ENCODE results near the gene C7. TPM values are rescaled to one million over a fixed set of nuclear protein-coding genes. Genes with fewer than 3 reads are reported as not detected.
"Not testable (repeated sequence)": the region's sequence is repeated elsewhere in the genome, so short reads cannot be mapped to it uniquely, and the experiment has no call there.

The C7 gene
- polyA plus RNA-seq, 1 donor, result 4.0 TPM

DNA sequence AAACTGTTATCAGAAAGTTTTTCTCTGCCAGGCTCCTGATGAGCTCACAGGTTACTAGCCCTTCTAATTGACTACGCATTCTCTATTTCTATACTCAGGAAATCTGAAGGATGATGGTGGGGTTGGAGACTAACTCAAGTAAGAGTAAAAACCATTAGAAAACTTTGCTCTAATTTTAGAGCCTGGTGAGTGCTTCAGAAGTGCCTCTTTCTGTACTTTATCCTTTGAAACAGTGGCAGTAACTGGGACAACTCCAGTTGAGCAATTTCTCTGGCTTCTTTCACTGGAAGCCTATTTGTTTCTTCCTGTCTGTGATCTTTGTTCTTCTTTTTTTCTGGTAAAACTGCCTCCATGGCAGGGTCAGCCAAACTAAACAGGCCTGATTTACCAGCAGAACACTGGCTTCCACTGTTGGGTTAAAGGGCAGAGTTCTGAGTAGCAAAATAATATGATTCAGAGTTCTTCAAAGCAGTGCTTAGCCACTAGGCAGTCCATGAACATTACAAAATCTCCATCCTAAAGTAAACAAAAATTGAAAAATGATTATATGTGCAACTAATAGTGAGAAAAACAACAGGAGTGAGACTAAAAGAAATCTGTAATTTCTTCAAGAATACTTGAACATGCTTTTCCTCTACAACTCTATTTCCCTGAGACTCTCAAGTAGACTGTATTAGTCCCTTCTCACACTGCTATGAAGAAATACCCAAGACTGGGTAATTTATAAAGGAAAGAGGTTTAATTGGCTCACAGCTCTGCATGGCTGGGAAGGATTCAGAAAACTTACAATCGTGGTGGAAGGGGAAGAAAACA is 82.1 kb downstream of the C7 start:
- no peak for DNase-seq

DNA sequence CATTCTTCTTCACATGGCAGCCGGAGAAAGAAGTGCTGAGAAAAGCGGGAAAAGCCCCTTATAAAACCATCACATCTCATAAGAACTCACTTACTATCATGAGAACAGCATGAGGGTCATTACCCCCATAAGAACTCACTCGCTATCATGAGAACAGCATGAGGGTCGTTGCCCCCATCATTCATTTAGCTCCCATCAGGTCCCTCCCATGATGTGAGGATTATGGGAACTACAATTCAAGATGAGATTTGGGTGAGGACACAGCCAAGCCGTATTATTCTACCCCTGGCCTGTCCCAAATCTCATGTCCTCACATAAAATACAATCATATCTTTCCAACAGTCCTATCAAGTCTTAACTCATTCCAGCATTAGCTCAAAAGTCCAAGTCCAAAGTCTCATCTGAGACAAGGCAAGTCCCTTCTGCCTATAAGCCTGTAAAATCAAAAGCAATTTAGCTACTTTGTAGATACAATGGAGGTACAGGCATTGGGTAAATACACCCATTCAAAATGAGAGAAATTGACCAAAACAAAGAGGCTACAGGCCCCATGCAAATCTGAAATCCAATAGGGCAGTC is 82.8 kb downstream of the C7 start:
- DNase-seq, result no peak

DNA sequence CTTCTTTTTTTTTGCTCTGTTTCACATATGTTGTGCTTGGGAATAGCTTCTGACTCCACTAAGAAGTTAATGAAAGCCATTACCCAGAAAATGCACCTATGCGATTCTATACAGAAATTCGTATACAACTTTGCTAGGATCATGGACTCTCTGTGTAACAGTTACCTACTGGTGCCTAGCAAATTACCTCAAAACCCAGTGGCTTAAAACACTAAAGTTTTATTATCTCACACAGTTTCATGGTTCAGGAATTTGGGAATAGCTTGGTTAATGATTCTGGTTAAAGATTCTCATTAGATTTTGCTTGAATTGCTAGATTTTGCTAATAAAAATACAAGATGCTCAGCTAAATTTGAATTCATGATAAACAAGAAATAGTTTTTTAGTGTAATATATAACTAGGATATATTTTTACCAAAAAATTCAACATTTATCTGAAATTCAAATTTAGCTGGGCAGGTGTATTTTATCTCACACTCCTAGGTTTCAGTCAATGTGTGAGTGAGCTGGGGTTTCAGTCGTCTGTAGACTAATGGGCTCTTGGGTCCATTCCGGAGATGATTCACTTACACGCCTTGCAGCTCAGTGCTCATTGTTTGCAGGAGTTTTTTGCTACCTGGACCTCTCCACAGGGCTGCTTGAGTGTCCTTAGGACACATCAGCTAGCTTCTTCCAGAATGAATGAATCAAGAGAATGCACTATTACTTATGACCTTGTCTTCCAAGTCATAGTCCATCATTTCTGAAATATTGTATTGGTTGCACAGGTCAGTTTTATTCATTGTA is 86.7 kb downstream of the C7 start:
- DNase-seq, result no peak

DNA sequence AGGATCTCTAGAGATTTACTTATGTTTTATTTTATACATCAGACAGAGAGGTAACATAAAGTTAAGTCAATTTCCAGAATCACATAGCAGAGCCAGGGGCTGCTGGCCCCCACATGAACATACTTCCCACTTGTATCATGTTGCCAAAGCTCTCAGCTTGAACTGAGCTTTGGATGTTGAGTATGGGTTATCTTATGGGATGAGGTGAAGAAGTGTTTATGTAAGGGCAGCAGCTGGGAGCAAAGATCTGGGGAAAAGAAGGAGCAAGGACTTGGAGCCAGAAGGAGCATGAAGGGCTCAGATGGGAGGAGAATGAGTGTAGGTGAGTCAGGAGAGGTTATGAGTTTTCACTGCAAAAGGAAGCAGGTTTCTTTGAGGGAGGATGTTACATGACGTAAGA is 89.8 kb downstream of the C7 start:
- no peak for DNase-seq

DNA sequence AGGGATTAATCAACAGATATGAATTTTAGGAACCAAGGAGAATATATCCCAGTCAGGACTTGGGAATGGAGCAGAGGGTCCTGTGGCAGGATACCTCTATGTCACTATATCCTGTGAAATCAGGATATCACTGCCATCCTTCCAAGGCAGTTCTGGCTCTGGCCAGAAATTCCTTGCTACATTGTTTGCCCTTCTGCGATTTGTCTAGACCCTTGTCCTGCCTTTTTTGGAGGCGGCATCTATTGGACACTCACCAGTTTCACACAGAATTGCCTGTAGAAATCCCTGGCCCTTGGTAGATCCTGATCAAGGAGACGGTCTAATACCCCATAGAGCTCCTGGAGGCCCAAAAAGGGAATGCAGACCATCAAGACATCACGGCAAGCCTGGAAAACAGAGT is 90.7 kb downstream of the C7 start:
- DNase-seq, result no peak

DNA sequence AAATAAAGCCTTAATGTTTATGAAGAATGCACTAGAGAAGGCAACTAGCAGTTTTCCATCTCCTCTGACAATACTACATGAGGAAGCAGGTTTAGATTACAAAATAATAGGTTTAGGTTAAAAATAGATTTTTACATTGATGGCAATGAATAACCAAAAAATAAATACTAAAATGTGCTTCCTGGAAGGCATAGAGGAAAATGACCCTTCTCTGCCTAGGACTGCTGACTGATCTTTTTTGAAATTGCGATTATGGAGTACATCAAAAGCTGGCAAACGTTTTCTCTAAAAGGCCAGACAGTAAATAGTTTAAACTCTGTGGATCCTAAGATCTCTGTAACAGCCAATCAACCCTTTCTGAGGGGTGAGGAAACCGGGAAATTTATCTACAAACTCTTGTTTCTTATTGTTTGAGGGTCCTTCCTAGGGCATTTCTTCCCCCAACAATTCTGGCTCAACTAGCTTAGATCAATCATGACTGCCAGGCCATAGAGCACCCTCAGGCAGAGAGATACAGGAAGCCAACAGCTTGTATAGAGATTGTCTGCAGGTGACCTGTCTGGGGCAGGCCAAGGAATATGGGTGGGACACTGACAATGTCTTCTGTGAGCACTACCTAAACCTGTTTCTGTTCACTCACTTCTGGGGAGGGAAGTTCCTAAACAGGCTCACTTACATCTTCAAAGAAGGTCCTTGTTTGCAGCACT is 94.5 kb downstream of the C7 start:
- DNase-seq, result no peak

DNA sequence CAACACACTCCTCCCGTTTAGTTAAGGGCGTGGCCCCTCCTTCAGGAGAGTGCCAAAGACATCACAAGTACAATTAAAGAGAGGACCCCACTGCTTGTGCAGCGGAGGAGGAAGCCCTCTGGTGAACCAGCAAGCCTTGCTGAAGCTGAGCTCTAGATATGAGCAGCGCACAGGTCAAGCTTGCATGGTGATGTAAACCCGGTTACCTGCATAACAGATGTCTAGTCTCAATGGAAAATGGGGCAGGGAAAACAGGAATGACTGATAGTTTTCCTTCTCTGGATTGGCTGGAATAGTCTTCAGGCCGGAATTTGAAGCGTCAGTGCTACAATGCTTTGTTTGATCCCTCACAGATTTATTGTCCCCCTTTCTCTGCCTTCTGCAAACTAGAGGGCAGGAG is 95.6 kb downstream of the C7 start:
- DNase-seq, result no peak

DNA sequence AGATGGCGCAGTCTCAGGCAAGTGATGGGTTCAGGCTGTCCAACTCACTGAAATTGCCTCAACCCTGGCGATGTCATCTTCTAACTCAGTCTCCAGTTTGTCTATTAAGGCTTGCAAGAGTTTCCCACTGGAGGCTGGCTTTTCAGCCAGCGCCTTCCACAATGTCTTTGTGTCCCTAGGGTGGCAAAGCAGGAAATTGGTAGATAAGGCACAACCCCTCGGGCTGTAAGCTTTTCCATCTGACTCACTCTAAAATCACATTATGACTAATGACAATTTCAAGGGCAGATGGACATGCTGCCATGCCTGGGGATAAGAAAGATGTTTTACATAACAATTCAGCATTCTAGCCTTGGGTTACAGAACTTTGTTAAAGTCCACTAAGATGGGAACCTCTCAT is 99.9 kb downstream of the C7 start:
- no peak for DNase-seq

DNA sequence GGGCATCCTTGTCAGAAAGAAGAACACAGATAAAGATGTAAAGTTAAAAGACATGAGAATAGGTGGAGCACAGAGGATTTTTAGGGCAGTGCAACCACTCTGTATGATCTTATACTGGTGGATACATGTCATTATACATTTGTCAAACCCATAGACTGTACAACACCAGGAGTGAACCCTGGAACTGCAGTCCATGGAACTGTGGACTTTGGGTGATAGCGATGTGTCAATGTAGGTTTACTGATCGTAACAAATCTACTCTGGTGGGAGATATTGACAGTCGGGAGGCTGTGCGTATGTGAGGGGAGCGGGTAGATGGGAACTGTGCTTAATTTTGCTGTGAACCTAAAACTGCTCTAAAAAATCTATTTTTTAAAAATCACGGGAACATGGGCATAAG is 101.3 kb downstream of the C7 start:
- no peak for DNase-seq

DNA sequence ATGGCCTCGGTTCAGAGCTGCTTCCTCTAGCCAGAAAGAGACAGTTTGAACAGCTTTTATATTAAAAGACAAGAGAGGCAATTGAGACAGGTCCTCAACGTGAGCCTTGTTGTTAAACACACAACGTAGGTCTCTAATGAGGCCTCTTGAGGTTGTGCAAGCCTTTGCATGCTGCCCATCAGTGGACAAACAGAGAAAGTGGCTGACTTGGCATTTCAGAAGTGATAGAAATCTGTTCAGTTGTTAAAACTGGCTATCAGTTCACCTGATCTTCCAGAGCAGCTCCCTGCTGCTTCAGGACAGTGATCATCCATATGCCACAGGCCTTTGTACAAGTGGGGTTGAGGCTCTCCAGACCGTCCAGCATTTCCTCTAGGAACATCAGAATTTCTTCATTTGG is 103.0 kb downstream of the C7 start:
- DNase-seq, result no peak

DNA sequence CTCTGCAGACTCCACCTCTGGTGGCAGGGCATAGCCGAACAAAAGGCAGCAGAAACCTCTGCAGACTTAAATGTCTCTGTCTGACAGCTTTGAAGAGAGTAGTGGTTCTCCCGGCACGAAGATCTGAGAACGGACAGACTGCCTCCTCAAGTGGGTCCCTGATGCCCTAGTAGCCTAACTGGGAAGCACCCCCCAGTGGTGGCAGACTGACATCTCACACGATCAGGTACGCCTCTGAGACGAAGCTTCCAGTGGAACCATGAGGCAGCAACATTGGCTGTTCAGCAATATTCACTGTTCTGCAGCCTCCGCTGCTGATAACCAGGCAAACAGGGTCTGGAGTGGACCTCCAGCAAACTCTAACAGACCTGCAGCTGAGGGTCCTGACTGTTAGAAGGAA is 113.3 kb downstream of the C7 start:
- not testable (repeated sequence) for DNase-seq

Other genes starting within 250 kb of the C7 start
- 5.3 TPM for gene PTGER4, start 229.6 kb upstream of the C7 start, polyA plus RNA-seq (ENCODE audit: insufficient read length)
- 18.8 TPM for gene TTC33, start 153.5 kb upstream of the C7 start, polyA plus RNA-seq (ENCODE audit: insufficient read length)
- gene PRKAA1, start 111.1 kb upstream of the C7 start, polyA plus RNA-seq (ENCODE audit: insufficient read length), result 28.6 TPM
- 2,598 TPM for gene RPL37, start 74.3 kb upstream of the C7 start, polyA plus RNA-seq (ENCODE audit: insufficient read length)
- gene CARD6, start 68.1 kb upstream of the C7 start, polyA plus RNA-seq (ENCODE audit: insufficient read length), result 1.8 TPM
- not detected for gene MROH2B, start 161.8 kb downstream of the C7 start, polyA plus RNA-seq (ENCODE audit: insufficient read length)

All from hindlimb muscle (tissue), 1 donor.